PFSK-1 (cell line): ENCODE data around the gene SLC13A5.

Experiments
- SIN3A ChIP-seq: IDR thresholded peaks from 2 replicates; pipeline ENCODE4 v1.6.1; 2012; ENCODE audit warnings: mild to moderate bottlenecking, low read length, moderate library complexity, borderline replicate concordance; ENCODE audit not compliant: insufficient read depth
- TAF1 ChIP-seq: IDR thresholded peaks from 2 replicates; pipeline ENCODE4 v1.6.1; 2012; ENCODE audit warnings: low read length, control low read depth, borderline replicate concordance; ENCODE audit not compliant: insufficient read depth

DNA sequence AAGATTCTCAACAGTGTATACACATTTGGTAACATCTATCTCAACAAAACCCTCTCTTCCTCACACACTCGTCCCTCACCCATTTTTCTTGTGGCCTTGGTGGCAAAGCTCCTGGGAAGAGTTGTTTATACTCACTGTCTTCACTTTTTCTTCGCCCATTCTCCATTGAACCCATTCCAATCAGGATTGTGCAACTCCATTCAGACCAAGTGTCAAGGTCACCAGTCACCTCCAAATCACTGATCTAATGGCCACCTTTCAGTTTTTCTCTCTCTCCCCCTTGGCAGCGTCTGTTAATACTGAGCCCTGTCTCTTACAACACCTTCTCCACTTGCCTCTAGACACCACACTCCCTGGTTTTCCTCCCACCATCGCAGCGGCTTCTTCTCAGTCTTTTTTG, 8.6 kb upstream of the SLC13A5 start:
- no peak for TF ChIP-seq SIN3A
- TF ChIP-seq TAF1 = no peak
